DMS 273 (cell line): ENCODE data around the gene RNF213.
A peak's percentile ranks its signal among the peaks of the same experiment; 100 is the strongest.

ENCODE experiments used
- DNase-seq: peaks from one replicate; lab custom pipeline; 2025; ENCODE audit not compliant: unreplicated experiment; lab: John Stamatoyannopoulos, UW

Gene RNF213

GRCh38 chr17:80267391-80267790, 6.7 kb downstream of the RNF213 start:
- no peak for DNase-seq

DNA sequence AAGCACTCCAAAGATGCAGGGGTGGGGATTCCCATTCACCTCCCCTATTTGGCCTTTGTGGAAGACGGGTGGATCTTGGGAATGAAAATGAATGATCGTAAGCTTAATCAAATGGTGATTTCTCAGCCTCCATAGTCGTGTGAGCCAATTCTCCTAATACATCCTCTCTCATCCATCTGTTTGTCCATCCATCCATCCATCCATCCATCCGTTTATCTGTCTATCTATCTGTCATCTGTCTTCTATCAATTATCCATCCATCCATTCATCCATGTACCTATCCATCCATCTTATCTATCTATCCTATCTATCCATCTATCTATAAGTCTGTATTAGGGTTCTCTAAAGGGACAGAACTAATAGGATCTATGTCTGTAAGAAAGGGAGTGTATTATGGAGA, 7.8 kb downstream of the RNF213 start:
- no peak for DNase-seq

GRCh38 chr17:80269405-80269807, 8.8 kb downstream of the RNF213 start:
- DNase-seq: no peak

- DNase-seq: no peak
Observed at GRCh38 chr17:80270104-80270503, 9.5 kb downstream of the RNF213 start.

DNA sequence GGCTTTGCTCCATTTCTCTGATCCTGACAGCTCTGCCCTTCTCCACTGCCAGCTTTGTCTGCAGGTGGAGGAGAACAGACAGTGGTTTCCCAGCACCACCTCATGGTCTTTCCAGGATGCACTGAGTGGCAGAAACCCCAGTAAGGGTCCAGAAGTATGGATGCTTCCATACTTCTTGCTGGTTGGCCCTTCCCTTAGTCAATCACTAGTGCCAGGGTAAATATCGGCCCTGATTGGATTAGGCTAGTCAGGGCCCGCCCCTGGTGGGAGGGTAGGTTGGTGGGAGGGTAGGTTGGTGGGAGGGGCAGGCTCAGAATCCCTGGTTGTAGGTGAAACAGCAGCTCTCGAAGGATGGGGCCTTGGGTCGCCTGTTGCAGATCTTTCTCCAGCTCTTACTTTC, 10.2 kb downstream of the RNF213 start:
- peak; percentile 46 for DNase-seq

DNA sequence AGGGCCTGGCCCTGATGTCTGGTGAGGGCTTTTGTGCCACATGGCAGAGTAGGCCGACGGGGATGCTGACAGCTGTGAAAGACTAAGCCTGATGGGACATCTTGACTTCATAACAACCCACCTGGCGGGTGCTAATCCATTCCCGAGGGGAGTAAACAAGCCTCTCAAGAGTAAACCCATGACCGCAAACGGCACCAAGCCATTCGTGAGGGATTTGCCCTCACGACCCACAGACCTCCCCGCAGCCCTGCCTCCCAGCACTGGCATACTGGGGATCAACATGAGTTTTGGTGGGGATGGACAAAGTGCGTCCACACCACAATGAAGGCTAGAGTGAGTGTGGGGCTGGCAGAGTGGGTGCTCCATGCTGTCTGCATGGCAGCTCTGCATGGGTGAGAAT, 11.7 kb downstream of the RNF213 start:
- peak; percentile 36 for DNase-seq

- no peak for DNase-seq
Observed at GRCh38 chr17:80274331-80274730, 13.7 kb downstream of the RNF213 start.

- no peak for DNase-seq
Observed at GRCh38 chr17:80274871-80275449, 14.3 kb downstream of the RNF213 start.

DNA sequence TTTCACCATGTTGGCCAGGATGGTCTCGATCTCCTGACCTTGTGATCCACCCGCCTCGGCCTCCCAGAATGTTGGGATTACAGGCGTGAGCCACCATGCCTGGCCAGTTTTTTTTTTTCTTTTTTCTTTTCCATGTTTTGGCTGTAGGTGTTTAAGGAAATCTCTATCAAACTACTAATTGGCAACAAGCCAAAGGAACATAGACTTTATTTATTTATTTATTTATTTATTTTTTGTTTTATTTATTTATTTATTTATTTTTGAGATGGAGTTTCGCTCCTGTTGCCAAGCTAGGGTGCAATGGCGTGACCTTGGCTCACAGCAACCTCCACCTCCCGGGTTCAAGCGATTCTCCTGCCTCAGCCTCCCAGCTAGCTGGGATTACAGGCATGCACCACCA, 15.2 kb downstream of the RNF213 start:
- peak; percentile 26 for DNase-seq

GRCh38 chr17:80277751-80278671, 17.4 kb downstream of the RNF213 start:
- peak; percentile 30 for DNase-seq

- no peak for DNase-seq
Observed at GRCh38 chr17:80279895-80280294, 19.2 kb downstream of the RNF213 start.

DNA sequence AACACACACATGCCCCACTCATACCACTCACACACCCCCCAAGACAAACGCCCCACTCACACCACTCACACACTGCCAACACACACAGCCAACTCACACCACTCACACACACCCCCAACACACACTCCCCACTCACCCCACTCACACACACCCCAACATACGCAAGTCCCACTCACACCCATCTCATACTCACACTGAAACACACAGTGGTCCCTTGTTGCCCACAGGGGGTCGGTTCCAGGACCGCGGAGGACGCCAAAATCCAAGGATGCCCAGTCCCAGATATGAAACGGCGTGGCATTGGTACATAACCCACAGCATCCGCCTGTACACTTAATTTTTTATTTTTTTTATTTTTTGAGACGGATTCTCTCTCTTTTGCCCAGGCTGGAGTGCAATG, 20.9 kb downstream of the RNF213 start:
- DNase-seq: no peak

GRCh38 chr17:80283116-80283852, 22.6 kb downstream of the RNF213 start:
- peak; percentile 68 for DNase-seq

- no peak for DNase-seq
Observed at GRCh38 chr17:80284631-80285030, 24.0 kb downstream of the RNF213 start.

DNA sequence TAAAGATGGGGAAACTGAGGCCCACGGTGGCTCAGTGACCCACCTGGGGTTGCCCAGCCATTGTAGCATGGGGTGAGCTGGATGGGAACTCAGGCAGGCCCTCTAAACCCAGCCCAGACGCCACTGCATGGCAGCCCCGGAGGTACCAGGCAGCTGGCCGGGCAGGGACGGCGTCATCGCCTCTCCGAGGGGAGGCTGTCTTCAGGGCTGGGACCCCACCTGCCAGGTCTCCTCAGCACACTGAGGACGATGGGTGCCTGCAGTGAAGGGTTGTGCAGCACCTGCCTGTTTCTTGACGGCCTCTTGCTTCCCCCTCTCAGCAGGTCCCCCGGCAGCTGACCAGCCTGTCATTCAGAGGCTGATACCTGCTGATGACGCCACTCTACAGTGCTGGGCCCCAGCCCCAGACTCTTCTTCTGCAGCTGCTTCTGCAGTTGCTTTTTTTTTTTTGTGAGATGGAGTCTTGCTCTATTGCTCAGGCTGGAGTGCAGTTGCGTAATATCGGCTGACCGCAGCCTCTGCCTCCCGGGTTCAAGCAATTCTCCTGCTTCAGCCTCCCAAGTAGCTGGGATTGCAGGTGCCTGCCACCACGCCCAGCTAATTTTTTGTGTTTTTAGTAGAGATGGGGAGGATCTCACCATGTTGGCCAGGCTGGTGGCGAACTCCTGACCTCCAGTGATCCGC, 24.7 kb downstream of the RNF213 start:
- no peak for DNase-seq

- no peak for DNase-seq
Observed at GRCh38 chr17:80286638-80286960, 25.9 kb downstream of the RNF213 start.

- no peak for DNase-seq
Observed at GRCh38 chr17:80287038-80287437, 26.4 kb downstream of the RNF213 start.

DNA sequence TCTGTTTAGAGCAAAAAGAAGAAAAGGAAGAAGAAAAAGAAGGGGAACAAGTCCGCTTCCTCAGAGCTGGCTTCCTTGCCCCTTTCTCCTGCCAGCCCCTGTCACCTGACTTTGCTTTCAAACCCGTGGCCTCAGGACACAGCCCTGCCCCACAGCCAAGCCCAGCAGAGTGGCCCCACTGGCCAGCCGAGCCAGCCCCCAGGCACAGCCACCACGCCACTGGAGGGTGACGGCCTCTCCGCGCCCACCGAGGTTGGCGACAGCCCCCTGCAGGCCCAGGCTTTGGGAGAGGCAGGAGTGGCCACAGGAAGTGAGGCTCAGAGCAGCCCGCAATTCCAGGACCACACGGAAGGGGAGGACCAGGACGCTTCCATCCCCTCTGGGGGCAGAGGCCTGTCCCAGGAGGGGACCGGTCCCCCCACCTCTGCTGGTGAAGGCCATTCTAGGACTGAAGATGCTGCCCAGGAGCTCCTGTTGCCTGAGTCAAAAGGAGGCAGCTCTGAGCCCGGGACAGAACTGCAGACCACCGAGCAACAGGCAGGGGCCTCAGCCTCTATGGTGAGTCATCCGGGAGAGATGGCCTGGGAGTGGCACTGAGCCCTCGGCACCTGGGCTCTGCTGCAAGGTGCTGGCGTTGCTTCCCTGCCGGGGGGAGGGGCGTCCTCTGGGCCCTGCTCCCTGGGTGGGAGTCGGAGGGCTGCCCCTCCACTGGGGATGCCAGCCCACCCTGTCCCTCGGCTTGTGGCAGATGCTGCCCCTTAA, 27.3 kb downstream of the RNF213 start:
- no peak for DNase-seq

DNA sequence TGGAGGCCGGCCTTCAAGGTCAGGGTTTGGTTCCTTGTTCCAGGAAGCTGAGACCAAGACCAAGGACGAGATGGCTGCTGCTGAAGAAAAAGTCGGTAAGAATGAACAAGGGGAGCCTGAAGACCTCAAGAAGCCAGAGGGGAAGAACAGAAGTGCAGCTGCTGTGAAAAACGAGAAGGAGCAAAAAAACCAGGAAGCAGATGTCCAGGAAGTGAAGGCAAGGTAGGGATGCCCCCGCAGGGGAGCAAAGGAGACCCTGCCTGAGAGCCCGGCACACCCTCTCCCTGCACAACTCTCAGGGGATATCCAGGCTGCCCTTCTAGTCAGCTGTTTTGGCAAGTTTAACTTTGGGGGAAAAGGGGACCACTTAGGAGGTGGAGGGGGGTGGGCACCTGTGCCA, 29.0 kb downstream of the RNF213 start:
- DNase-seq: no peak

GRCh38 chr17:80290156-80290555, 29.5 kb downstream of the RNF213 start:
- DNase-seq: no peak

DNA sequence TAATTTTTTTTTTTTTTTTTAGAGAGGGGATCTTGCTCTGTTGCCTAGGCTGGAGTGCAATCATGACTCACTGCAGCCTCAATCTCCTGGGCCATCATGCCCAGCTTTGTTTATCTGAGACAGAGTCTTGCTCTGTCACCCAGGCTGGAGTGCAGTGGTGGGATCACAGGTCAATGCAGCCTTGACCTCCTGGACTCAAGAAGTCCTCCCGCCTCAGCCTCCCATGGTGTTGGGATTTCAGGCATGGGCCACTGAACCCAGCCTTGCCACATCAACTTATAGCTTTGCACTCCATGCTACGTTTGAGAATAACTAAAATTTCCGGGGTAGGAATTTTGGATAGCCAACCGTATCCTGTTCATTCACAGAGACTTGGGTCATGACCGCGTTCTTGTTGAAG, 30.6 kb downstream of the RNF213 start:
- no peak for DNase-seq
